Esophagus squamous epithelium (tissue), 4 donors: ENCODE results near the gene PRKAR2B.

Experiments
- POLR2A ChIP-seq, 4 donors: fragments of 450-650 bp; IDR thresholded peaks; one replicate each; pipeline ENCODE4 v1.6.1; 2017; ENCODE audit warnings: antibody characterized with exemption in 4 of 4, mild to moderate bottlenecking in 4 of 4, moderate library complexity in 3 of 4
- TF ChIP-seq, protein P1 (sequence below), 6 experiments: fragments of 450-650 bp in 4 of 6; fragments of 200-600 bp in 2 of 6; sonication (generic) in 2 of 6; IDR thresholded peaks; one replicate each; pipeline ENCODE4 v1.5.1; 2016 to 2019; ENCODE audit warnings: antibody characterized with exemption in 6 of 6, mild to moderate bottlenecking in 4 of 6, moderate library complexity in 4 of 6

DNA sequence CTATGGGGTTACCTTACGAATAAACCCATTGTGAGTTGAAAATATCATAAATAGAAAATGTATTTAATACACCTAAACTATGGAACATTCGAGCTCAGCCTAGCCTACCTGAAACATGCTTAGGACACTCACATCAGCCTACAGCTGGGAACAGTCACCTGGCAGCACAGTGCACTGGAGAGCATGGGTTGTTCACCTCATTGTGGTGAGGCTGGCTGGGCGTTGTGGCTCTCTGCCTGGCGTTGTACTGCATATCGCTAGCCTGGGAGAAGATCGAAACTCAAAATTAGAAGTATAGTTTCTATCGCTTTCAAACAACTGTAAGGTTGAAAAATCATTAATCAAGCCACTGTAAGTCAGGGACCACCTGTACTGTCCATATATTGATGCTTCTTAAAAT, 107.0 kb downstream of the PRKAR2B start:
- TF ChIP-seq, protein P1, sequence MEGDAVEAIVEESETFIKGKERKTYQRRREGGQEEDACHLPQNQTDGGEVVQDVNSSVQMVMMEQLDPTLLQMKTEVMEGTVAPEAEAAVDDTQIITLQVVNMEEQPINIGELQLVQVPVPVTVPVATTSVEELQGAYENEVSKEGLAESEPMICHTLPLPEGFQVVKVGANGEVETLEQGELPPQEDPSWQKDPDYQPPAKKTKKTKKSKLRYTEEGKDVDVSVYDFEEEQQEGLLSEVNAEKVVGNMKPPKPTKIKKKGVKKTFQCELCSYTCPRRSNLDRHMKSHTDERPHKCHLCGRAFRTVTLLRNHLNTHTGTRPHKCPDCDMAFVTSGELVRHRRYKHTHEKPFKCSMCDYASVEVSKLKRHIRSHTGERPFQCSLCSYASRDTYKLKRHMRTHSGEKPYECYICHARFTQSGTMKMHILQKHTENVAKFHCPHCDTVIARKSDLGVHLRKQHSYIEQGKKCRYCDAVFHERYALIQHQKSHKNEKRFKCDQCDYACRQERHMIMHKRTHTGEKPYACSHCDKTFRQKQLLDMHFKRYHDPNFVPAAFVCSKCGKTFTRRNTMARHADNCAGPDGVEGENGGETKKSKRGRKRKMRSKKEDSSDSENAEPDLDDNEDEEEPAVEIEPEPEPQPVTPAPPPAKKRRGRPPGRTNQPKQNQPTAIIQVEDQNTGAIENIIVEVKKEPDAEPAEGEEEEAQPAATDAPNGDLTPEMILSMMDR (IDR thresholded peaks at IDR 0.05) = no peak
- TF ChIP-seq POLR2A (IDR thresholded peaks at IDR 0.05) = no peak
